NK-92 (cell line): Measurements from ENCODE around the gene COL24A1.
"Not testable (repeated sequence)": the region's sequence is repeated elsewhere in the genome, so short reads cannot be mapped to it uniquely, and the experiment has no call there.

Experiments used
- DNase-seq: peaks from one replicate; lab custom pipeline; 2025; ENCODE audit not compliant: unreplicated experiment; lab: John Stamatoyannopoulos, UW

COL24A1 gene

GRCh38 chr1:85998105-85998855 lies 158.3 kb downstream of the COL24A1 start:
- DNase-seq: no peak

GRCh38 chr1:85992791-85993190 lies 163.8 kb downstream of the COL24A1 start:
- no peak for DNase-seq

GRCh38 chr1:85991261-85991660 lies 165.3 kb downstream of the COL24A1 start:
- no peak for DNase-seq

- DNase-seq: no peak
These were observed 171.9 kb downstream of the COL24A1 start for GRCh38 chr1:85984636-85985035.

- no peak for DNase-seq
These were observed 173.3 kb downstream of the COL24A1 start for GRCh38 chr1:85983316-85983715.

- no peak for DNase-seq
These were observed 179.9 kb downstream of the COL24A1 start for GRCh38 chr1:85976516-85977205.

- DNase-seq: no peak
These were observed 180.6 kb downstream of the COL24A1 start for GRCh38 chr1:85975912-85976371.

GRCh38 chr1:85962457-85962856 lies 194.1 kb downstream of the COL24A1 start:
- no peak for DNase-seq

GRCh38 chr1:85957760-85958159 lies 198.8 kb downstream of the COL24A1 start:
- DNase-seq: no peak

GRCh38 chr1:85955218-85955617 lies 201.4 kb downstream of the COL24A1 start:
- not testable (repeated sequence) for DNase-seq

- DNase-seq: no peak
These were observed 204.1 kb downstream of the COL24A1 start for GRCh38 chr1:85952460-85952859.

GRCh38 chr1:85947186-85947585 lies 209.4 kb downstream of the COL24A1 start:
- no peak for DNase-seq

- DNase-seq: no peak
These were observed 212.6 kb downstream of the COL24A1 start for GRCh38 chr1:85943945-85944344.

GRCh38 chr1:85943526-85943925 lies 213.0 kb downstream of the COL24A1 start:
- no peak for DNase-seq

GRCh38 chr1:85940656-85941306 lies 215.8 kb downstream of the COL24A1 start:
- DNase-seq: no peak

- DNase-seq: no peak
These were observed 217.7 kb downstream of the COL24A1 start for GRCh38 chr1:85938829-85939228.

GRCh38 chr1:85936470-85936869 lies 220.1 kb downstream of the COL24A1 start:
- no peak for DNase-seq

- DNase-seq: no peak
These were observed 220.5 kb downstream of the COL24A1 start for GRCh38 chr1:85936057-85936456.

- no peak for DNase-seq
These were observed 221.3 kb downstream of the COL24A1 start for GRCh38 chr1:85935234-85935633.

- DNase-seq: no peak
These were observed 222.1 kb downstream of the COL24A1 start for GRCh38 chr1:85934516-85934915.

GRCh38 chr1:85933961-85934360 lies 222.6 kb downstream of the COL24A1 start:
- no peak for DNase-seq

GRCh38 chr1:85911742-85912141 lies 244.8 kb downstream of the COL24A1 start:
- no peak for DNase-seq
